Measurements from ENCODE around the gene PET100. TPM values are rescaled to one million over a fixed set of nuclear protein-coding genes. Genes with fewer than 3 reads are reported as not detected.

PET100 gene, protein sequence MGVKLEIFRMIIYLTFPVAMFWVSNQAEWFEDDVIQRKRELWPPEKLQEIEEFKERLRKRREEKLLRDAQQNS
- total RNA-seq, result 14.0 and 27.0 TPM in 2 replicates

GRCh38 chr19:7629347-7630054, at the start of gene PET100, which contains the start of gene XAB2:
Gene PET100 (plus strand): TSS chr19:7629793. CDS start chr19:7629834, 41 bp downstream.
Gene XAB2 (minus strand): TSS chr19:7629545. CDS start chr19:7629527, 18 bp downstream.

GRCh38 chr19:7595466-7596133, 34.0 kb upstream of the PET100 start, which contains the start of gene CAMSAP3:
Gene CAMSAP3 (plus strand): TSS chr19:7595863. CDS start chr19:7596003, 140 bp downstream.

DNA sequence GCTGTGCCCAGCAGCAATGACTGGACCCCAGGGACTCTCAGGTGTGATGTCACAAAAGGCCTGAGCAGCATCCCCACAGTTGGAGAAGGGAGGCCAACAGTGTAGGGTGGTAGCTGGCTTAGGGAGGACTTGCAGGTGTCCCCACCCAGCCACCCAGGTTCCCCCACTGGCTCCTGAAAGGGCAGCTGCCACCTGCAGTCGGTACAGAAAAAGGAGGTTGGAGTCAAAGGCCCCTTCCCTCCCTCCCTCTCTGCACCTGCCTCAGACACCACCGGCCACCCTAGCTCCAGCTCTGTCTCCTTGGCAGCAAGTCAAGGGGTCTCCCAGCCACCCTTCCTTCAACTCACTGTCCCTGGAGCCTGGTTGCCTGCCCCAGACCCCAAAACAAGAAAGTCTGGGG, 4.1 kb downstream of the PET100 start, which contains the start of gene PCP2:
Gene PCP2, minus strand, starts transcription at position 22 of the 400 bp plus-strand sequence. CDS start 262 bp downstream, outside the sequence.

DNA sequence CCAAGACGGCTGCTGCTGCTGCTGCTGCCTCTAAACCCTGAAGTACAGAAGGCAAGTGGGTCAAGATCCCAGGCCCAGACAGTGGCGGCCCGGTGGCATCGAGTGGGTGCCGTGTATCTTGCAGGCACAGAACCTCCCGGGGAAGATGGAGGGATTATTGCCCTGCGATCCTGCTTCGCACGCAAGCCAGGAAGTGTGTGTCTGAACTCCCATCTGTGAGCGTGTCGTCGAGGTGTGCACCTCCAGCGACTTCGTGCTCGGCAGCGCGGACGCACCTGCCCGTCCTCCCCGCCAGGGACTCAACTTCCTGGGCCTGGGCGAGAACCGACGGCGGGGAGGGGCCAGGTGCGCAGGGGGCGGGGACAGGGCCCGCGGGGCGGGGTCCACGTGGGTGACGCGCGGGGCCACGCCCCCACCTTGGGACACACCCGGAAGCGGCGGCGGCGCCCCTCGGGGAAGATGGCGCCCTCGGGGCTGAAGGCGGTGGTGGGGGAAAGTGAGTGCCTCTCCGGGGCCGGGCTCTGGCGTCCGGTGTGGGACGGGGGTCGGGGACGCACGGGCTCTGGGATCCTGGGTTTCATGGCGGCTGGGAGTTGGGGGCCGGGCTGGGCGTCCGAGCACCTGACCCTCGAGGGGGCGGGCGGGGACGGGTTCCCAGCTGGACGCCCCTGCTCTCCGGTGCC, 7.2 kb downstream of the PET100 start, which contains the start of gene STXBP2:
Gene STXBP2, plus strand, starts transcription at position 420 of the 683 bp plus-strand sequence. Its CDS starts 40 bp downstream, at position 460.

DNA sequence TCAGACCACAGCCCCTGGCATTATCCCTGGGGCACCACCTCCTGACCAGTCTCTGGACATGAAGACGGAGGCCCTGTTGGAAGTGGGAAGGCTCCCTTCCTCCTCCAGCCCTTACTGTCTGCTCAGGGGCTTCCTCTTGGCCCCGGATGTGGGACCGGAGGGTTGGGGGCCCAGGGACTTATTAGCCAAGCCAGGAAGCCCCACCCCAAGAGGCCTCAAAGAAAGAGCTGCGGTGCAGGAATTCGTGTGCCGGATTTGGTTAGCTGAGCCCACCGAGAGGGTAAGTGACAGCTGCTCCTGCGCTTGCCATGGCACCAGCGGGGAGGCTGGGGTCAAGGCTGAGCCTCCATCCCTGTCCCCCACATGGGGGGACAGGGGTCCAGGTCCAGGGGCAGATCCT, 39.2 kb downstream of the PET100 start, which contains the start of gene RETN:
Gene RETN, plus strand, starts transcription at position 208 of the 400 bp plus-strand sequence. CDS start 278 bp downstream, outside the sequence.

DNA sequence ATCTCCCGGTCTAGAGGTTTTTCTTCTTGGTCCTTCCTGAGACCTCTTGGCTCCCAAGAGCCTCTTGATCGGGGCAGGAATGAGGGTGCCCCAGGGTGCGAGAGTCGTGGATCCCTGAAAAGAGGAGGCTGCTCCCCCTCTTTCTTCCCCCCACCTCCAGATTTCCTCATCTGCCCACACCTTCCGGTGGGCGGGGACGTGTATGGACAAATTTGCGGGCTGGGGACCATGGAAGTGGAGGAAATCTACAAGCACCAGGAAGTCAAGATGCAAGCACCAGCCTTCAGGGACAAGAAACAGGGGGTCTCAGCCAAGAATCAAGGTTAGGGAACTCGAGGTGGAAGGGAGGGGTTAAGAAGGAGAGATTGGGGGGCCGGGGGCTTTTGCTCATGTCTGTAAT, 47.3 kb downstream of the PET100 start, which contains the start of gene MCEMP1:
Gene MCEMP1, plus strand, starts transcription at position 237 of the 400 bp plus-strand sequence. Its CDS starts 31 bp downstream, at position 268.

GRCh38 chr19:7680606-7681339, 51.2 kb downstream of the PET100 start, which contains the start of gene TRAPPC5:
Gene TRAPPC5 (plus strand): TSS chr19:7680833. CDS start chr19:7682254, 1,421 bp downstream.

Other genes with a start within 250 kb of the PET100 start
- gene PEX11G, start 140.8 kb upstream of the PET100 start, total RNA-seq, result 3.9 and 9.5 TPM in 2 replicates
- gene ZNF358, start 113.7 kb upstream of the PET100 start, total RNA-seq, result 48.2 and 95.7 TPM in 2 replicates
- 7.9 and 12.4 TPM in 2 replicates for gene MCOLN1, start 107.2 kb upstream of the PET100 start, total RNA-seq
- gene PNPLA6, start 94.1 kb upstream of the PET100 start, total RNA-seq, result 119 and 204 TPM in 2 replicates
- 2.3 and 3.8 TPM in 2 replicates for gene CAMSAP3, start 33.9 kb upstream of the PET100 start, total RNA-seq
- gene XAB2, start 248 bp upstream of the PET100 start, total RNA-seq, result 43.3 and 61.1 TPM in 2 replicates
- 1.4 TPM in 1 of 2 replicates, not detected in the other for gene PCP2, start 3.9 kb downstream of the PET100 start, total RNA-seq
- 37.0 and 76.3 TPM in 2 replicates for gene STXBP2, start 7.3 kb downstream of the PET100 start, total RNA-seq
- gene RETN, start 39.3 kb downstream of the PET100 start, total RNA-seq, result not detected in 2 replicates
- gene MCEMP1, start 47.3 kb downstream of the PET100 start, total RNA-seq, result not detected in 2 replicates
- gene TRAPPC5, start 51.0 kb downstream of the PET100 start, total RNA-seq, result 114 and 143 TPM in 2 replicates
- gene FCER2, start 72.3 kb downstream of the PET100 start, total RNA-seq, result not detected in 2 replicates
- not detected in 2 replicates for gene CLEC4G, start 102.3 kb downstream of the PET100 start, total RNA-seq
- gene CD209, start 117.7 kb downstream of the PET100 start, total RNA-seq, result not detected in 2 replicates
- not detected in 2 replicates for gene CLEC4M, start 133.4 kb downstream of the PET100 start, total RNA-seq
- gene EVI5L, start 200.4 kb downstream of the PET100 start, total RNA-seq, result 10.4 and 17.5 TPM in 2 replicates
- gene PRR36, start 244.6 kb downstream of the PET100 start, total RNA-seq, result 0.65 and 1.0 TPM in 2 replicates